Fibroblast of gingiva (primary cell): ENCODE measurements around the gene DNAI7.
A peak's percentile ranks its signal among the peaks of the same experiment; 100 is the strongest.

ENCODE experiments used
- DNase-seq: peaks from one replicate; pipeline ENCODE4 v3.0.0-alpha.2; 2011; ENCODE audit warnings: low read depth

DNAI7 gene

DNA sequence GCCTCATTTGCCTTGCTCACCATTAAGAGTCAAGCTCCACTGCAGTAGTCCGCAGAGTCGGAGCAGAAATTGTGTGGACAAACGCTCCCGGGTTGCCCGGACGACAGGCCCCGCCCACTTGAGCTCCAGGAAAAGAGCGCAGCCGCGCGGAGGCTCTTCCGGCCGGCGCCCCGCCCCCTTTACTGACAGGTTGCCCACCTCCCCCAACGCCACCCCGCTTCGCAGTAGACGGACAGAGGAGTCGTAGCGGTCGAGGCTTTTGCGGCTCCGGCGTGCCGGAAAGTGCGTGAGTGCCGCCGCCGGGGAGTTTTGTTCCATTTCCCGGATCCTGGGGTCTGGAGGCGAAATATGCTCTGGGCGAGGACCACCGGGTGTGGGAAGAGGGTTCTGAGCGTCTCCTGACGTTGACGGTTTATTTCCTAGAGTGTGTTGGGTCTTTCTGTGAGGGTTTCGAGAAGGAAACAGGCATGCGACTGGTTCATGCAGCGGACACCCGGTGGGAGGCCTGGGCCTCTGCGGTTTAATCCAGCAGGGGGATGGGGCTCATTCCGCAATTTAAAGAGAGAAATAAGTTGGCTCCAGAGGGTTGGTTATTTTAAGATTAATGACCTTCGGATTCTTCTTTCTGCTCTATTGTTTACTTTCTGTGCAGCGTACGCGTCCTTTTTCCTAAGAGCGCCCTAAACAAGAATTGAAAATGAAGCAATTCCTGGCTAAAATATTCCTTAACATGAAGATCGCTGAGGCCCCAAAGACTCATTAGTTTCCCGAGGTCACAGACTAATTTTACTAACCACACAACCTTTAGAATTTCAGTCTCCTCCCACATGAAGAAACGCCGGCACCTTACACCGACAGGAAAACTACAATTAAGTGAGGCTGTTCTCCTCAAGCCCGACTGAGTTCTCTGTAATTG, at the start of gene DNAI7, which contains the start of gene ETFRF1:
DNAI7 (minus strand) TSS at position 105 of the 916 bp plus-strand sequence; CDS start at position 23, 82 bp downstream.
ETFRF1 (plus strand) TSS at position 182 of the 916 bp plus-strand sequence. CDS start 8,720 bp downstream, outside the sequence.
- DNase-seq: peak; percentile 94

DNA sequence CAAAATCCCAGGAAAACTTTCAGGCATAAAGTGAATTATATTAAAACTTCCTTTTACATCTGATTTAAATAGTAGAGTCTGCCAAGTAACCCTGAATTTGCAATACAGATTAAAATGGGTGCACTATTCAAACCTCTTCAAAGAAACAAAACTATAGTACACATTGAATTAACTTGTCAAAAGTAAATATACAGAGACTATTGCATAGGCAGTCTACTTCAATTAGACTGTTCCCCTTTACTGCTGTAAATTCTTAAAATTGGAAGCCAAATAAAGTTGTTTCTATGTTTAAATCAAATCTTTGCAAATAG, 48.7 kb upstream of the DNAI7 start:
- no peak for DNase-seq

DNA sequence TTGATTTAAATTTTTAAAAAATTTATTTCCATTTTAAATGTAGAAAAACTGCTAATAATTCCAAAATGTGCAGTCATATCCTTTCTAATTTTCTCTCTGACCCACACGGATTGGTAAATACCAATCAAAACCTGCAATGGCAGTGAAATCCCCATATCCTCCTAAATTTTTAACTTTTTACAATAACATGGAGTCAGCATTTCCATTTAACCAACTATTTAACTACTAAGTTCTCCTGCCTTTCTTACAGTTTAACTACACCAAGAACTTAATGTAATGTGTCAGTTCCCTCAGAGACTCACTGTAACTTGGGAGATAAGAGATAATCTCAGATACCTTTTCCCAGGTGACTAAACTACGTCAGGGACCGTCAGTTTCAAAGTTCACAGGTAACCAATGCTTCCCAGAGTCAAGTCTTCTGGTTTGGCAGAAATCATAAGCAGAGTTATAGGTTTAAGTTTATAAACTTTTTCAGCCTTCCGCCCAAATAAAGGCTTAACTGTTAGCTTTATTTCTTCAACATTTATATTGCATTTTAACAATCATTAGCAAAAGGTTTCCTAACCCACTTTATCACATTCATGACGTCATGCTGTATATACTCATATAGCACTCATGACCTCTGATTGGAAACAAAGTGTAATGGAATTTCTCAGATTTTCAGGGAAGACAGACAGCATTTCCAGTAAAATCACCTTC, 48.2 kb upstream of the DNAI7 start:
- no peak for DNase-seq

- peak; percentile 64 for DNase-seq
Measured at GRCh38 chr12:25241167-25242020, 46.4 kb upstream of the DNAI7 start.

GRCh38 chr12:25236626-25237025, 41.7 kb upstream of the DNAI7 start:
- DNase-seq: no peak

DNA sequence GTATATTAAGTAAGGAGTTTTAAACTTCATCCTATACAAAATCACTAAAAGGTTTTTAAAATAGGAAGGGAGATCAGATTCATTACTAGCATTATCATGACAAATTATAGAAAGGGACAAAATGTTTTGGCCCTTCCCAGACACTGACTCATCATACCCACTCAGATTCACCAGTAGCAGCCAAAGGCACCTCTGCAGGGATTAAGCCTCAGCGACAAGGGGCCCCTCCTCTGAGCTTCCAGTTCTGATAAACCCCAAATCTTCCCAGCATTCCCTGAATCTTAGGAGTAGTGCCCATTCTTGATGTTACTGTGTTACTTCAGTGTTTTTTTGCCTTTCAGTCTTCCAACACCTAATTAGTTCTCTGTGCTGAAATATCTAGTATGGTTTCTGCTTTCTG, 41.2 kb upstream of the DNAI7 start:
- no peak for DNase-seq

- no peak for DNase-seq
Measured at GRCh38 chr12:25213338-25213737, 18.4 kb upstream of the DNAI7 start.

DNA sequence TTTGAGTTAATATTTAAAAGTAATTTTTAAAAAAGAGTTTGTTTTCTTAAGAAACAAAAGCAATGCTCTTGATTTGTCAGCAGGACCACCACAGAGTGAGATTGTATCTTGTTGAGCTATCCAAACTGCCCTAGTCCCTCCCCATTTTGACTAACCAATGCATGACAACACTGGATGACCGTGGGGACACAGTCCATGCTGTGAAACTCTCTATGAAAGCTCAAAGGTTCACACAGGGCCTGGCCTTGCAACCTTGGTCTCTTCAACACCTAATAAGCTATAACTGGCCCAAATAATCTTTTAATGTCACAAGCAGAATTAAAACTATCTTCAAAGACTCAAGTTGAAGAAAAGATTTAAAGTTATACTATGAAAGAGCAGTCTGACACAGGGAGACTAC, 13.6 kb upstream of the DNAI7 start:
- no peak for DNase-seq

DNA sequence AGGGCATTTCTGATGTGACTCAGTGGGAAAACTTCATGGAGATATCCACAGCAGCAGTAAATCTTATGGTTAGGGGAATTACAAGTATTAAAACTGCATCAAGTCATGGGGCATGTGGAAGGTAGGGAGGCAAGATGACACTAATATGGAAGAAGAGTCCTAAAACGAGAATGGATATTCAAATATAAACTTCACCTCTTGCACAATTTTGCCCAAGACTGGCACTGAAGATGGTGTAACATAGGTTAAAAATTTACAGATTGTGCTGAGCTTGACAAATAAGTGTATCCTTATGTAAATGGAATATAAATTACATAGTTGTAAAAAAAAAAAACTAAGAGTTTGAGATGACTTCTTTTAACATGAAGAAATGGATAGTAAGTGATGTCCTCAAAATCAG, 12.9 kb upstream of the DNAI7 start:
- no peak for DNase-seq

GRCh38 chr12:25207411-25207810, 12.5 kb upstream of the DNAI7 start:
- DNase-seq: no peak

DNA sequence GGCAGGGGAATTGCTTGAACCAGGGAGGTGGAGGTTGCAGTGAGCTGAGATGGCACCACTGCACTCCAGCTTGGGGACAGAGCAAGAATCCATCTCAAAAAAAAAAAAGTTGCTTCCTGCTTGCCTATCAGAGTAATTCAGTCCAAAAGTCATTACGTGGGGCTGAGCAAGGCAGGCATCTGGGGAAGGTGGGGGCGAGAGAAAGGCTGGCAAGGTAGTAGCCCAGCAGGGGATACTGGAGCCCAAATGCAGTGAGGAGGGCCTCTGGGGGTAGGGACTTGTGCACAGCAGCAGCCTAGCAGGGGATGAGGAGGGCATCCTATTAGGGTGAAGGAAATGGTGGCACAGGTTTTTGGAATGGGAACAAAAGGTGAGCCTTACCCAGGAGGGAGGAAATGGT, 7.2 kb upstream of the DNAI7 start:
- no peak for DNase-seq

- peak; percentile 49 for DNase-seq
Measured at GRCh38 chr12:25200703-25201102, 5.7 kb upstream of the DNAI7 start.

GRCh38 chr12:25197608-25198007, 2.6 kb upstream of the DNAI7 start:
- DNase-seq: no peak

GRCh38 chr12:25194722-25195055, 271 bp downstream of the DNAI7 start:
- DNase-seq: no peak

GRCh38 chr12:25194214-25194613, 746 bp downstream of the DNAI7 start:
- peak; percentile 84 for DNase-seq

DNA sequence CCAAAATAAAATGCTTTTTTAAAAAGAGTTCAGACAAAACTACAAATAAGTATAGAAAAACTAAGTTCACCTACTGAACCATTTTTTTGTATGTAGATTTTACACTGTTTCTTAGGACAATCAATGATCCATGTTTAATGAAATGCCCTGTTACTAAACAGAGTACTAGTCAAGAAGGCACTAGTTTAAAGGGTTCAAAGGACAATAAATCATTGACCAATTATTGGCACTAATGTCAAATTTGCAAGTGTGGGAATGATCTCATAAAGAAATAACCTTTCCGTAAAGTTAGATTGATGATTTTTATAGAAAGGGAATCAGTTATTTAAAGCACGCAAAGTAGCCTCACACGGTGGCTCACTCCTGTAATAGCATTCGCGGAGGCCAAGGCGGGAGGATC, 4.2 kb downstream of the DNAI7 start:
- DNase-seq: no peak

DNA sequence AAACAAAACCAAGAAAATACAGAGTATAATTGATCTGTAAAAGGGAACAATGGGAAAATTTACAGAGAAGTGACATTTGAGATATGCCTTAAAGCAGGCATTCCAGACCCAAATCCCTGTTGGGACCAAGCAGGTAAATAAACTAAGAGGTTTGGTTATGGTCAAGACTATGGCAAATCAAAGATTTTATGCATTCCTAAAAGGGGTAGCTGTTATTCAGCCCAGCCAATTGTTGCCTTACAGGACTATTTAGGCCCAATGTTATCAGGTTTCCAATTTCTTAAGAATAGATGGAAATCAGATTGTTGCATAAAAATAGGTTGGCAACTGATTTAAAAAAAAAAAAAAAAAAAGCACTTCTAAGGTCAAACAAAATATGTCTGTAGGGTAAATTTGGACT, 5.3 kb downstream of the DNAI7 start:
- DNase-seq: peak; percentile 74

DNA sequence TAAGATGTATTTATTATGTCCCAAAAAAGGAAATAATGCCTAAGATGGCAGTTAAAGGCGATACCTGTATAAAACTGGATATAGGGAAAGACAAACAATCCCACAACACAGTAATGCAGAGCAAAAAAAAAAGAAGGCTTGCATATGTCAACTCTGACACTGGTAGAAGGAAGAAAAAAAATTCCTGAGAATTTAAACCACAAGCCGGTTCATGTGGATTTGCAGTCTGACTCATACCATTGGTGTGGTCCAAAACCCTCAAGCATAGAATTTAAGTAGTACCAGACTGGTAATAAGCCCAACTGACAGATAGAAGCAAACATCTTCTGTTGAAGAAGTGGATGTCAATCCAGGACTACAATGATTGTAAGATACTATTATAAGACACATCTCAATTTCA, 7.2 kb downstream of the DNAI7 start:
- DNase-seq: peak; percentile 87

GRCh38 chr12:25186788-25187402, 8.1 kb downstream of the DNAI7 start:
- DNase-seq: no peak

DNA sequence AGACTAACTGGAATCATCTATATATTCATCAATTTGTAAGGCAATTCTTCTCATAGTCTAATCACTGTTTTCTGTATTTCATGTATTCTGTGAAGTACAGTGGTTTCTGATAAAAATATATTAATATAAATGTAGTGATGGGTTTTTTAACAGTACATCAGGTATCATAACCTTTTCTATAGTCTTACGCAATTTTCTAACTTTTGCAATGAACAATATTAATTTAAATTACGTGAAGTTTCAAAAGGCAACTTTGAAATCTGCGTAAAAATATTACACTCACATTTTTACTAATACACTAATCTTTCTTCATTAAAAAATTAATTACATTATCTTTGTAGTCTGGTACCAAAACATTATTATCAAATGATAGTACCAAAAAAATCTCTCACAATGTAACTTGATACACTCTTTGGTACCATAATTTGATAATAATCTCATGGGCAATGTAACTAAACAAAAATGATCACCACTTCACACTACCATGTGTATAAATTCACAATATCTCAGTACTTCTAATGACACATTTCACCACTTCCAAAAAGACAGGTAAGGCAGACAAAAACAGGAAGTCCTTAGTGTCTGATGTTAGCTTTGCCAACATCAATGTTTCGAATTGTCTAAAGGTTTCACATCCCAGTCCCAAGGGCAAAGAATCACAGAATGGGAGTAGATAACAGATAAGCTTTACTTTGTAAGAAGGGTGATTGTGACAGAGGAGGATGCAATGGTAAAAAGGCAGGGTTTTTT, 8.7 kb downstream of the DNAI7 start:
- no peak for DNase-seq

GRCh38 chr12:25184132-25184531, 10.8 kb downstream of the DNAI7 start:
- peak; percentile 12 for DNase-seq
